Stimulated activated naive CD4-positive, alpha-beta T cell (primary cell): ENCODE results near the gene ZNF544.
"Not testable (repeated sequence)": the region's sequence is repeated elsewhere in the genome, so short reads cannot be mapped to it uniquely, and the experiment has no call there.

ENCODE experiments used
- DNase-seq, 6 experiments: peaks; one replicate each; lab custom pipeline; 2025; lab: John Stamatoyannopoulos, UW

Gene ZNF544

DNA sequence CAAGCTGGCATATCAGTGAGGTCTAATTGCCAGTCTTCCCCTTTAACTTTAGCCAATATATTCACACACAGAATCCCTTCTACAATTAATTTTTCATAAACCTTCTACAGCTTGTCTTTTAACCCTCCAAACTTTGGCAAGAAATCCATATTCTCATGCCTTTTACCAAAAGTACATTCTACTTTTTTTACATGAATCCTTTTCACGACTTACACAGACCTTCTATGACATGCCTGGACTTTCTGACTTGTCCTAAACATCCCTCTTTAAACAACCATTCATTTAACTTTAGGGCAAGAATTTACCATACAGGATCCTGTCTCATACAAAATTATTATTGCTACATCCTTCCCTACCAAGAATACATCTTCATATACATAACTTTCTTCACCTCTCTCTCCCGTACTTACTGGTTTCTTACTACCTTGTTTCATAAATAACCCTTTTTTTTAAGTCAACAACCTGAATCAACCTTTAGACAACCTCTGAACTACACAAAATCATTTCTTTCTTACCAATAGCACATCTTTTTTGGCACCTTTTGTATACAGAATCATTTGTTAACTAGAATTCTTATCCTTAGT is 23.5 kb downstream of the ZNF544 start:
- DNase-seq: no peak

DNA sequence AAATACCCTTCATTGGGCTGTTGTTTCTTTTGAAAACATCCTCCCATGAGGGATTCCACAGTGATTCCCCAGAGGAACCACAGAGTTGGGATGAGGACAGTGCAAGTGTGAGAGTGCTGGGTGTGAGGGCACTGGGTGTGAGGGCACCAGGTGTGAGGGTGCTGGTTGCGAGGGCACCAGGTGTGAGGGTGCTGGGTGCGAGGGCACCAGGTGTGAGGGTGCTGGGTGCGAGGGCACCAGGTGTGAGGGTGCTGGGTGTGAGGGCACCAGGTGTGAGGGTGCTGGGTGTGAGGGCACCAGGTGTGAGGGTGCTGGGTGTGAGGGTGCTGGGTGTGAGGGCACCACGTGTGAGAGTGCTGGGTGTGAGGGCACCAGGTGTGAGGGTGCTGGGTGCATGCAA is 29.5 kb downstream of the ZNF544 start:
- DNase-seq: not testable (repeated sequence)

DNA sequence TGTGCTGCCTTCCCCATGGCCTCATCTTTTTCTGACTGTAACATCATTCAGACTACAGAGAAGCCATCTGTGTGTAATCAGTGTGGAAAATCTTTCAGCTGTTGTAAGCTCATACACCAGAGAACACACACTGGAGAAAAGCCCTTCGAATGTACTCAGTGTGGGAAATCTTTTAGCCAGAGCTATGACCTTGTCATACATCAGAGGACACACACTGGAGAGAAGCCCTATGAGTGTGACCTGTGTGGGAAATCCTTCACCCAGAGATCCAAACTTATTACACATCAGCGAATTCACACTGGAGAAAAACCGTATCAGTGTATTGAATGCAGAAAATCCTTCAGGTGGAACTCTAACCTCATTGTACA is 32.9 kb downstream of the ZNF544 start:
- DNase-seq: no peak

DNA sequence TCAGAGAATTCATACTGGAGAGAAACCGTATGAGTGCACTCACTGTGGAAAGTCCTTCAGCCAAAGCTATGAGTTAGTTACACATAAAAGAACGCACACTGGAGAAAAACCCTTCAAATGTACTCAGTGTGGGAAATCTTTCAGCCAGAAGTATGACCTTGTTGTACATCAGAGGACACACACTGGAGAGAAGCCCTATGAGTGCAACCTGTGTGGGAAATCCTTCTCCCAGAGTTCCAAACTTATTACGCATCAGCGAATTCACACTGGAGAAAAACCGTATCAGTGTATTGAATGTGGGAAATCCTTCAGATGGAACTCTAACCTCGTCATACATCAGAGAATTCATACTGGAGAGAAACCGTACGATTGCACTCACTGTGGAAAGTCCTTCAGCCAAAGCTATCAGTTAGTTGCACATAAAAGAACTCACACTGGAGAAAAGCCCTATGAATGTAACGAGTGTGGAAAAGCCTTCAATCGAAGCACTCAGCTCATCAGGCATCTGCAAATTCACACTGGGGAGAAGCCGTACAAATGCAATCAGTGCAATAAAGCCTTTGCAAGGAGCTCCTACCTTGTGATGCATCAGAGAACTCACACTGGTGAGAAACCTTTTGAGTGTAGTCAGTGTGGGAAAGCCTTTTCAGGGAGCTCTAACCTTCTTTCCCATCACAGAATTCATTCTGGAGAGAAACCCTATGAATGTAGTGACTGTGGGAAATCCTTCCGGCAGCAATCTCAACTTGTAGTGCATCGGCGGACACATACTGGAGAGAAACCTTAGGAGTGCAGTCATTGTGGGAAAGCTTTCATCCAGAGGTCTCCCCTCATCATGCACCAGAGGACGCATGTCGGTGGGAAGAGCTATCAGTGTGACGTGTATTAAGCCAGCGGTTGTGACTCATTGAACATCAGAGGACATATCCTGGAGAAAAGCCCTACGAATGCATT is 33.5 kb downstream of the ZNF544 start:
- DNase-seq: peak in 1 of 6 experiments; percentile 2

DNA sequence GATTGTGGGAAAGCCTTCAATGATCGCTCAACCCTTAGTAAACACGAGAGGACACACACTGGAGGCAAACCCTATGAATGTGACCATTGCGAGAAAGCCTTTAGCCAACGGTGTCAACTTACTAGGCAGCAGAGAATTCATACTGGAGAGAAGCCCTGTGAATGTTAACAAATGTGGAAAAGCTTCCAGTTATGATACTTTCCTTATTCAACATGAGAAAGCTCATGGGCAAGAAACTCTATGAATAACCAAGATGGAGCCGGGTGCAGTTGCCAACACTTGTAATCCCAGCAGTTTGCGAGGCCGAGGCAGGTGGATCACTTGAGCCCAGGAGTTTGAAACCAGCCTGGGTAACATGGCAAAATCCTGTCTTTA is 34.2 kb downstream of the ZNF544 start:
- no peak for DNase-seq

DNA sequence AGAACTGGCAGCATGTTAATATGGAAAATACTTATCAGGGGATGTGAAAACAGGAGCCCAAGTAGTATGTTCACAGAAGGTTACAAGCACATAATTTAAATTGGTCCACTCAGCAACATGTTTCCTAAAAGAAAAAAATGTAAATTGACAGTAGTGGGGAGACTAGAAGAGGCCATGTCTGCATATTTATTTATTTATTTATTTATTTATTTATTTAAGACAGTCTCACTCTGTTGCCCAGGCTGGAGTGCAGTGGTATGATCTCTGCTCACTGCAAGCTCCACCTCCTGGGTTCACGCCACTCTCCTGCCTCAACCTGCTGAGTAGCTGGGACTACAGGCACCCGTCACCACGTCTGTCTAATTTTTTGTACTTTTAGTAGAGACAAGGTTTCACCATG is 36.4 kb downstream of the ZNF544 start:
- DNase-seq: no peak

DNA sequence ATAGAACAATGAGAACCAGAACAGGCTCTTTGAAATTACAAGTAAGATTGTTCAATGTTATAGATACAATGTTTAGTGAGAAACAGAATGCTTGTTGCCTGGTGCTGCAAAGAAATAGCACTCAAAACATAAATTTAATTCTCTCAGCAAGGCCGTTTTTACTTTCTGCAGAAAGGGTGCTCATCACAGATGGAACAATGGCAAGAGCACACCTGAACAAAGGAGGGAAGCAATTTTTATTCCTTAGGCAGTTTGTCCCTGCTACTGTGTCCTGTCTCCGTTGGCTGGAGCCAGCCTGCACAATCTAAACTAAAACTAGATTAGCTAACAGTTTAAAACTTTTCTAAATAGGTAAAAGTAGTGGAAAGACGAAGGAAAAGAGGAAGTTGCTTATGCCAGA is 39.6 kb downstream of the ZNF544 start:
- no peak for DNase-seq

DNA sequence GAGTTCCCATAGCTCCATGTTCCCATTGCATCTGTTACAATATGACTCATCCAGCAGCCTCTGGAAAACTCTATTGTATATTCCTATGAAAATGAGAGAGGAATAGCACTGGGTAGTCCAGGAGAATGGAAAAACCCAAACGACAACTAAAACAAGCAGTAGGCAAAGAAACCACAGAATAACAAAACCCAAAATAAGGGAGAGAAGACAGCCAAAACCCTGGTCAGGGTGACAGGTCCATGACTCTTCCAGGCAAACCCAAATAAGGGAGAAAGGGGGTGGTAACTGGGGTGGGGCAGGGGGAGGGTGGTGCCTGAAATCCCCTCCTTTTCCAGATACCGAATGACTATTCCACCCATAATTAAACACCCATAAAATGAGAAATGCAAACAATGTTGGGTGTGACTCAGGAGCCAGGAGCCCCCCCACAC is 46.1 kb downstream of the ZNF544 start:
- DNase-seq: no peak

DNA sequence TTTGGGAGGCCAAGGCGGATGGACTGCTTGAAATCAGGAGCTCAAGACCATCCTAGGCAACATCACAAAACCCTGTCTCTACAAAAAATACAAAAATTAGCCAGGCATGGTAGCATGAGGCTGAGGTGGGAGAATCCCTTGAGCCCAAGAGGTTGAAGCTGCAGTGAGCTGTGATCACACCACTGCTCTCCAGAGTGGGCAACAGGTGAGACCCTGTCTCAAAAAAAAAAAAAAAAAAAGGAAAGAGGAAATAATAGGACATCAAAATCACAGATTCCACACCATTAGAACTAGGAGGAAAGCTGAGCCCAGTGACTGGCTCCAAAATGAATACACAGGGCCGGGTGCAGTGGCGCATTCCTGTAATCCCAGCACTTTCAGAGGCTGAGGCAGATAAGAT is 46.9 kb downstream of the ZNF544 start:
- DNase-seq: no peak

DNA sequence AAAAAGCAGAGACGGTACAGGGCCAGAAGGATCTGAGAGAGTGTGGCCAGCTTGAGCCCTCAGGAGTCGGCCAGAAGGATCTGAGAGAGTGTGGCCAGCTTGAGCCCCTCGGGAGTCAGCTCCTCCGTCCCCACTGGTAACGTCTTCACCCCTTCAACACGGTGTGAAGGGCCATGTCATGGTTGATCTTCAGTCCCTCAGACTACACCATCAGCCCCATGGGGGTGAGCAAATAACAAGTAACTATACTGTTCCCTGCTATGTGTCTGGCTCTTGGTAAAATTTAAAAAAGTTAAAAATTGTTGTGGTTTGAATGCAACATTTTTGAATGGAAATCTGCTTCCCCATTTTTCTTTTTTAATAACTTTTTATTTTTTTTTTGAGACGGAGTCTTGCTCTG is 48.5 kb downstream of the ZNF544 start:
- no peak for DNase-seq

DNA sequence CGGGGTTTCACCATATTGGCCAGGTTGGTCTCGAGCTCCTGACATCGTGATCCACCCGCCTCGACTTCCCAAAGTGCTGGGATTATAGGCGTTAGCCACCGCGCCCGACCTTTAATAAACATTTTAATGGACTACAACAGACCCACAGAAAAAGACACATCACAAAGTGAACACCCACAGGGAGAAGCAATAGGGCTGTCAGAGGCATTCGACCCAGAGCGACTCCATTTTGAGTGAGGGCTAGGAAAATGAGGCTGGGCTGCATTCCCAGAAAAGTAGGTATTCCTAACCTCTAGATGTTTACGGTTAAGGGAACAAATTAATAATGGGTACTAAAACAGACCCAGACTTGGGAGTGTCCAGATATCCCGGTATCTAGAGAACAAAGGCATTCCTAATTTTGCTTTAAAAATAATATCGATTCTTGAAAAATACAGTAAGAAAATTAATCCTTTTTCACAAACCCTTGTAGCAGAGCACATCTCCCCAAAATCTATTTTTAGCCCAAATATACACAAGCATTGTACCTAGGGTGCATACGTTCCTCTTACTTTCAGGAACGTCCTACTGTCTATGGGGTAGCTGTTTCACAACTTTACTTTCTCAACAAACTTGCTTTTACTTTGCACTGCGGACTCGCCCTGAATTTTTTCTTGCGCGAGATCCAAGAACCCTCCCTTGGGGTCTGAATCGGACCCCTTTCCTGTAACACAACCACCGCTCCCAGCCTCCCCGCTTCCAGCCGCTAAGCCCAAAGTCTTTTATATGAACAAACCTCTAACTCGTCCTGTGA is 49.2 kb downstream of the ZNF544 start:
- no peak for DNase-seq

DNA sequence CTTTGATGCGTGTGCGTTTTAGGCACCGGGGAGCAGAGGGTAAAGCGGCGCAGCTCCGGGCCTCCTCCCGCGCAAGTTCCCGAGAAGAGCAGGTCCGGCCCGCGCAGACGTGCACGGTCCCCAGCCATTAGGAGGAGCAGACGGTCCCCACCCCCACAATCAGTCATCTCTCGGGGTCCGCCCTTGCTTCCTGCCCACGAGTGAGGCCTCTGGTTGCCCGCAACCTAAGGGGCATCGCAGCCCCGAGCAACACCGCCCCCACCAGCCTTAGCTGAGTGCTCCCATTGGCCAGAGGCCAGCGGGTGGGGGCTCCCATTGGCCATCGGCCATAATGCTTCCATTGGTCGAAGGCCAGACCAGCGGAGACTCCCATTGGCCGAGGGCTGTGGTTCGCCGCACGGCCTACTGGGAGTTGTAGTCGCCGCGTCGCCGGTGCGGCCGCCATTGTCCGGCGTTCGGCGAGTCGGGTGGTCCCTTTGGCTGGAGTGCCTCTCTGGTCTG is 49.9 kb downstream of the ZNF544 start, which contains the start of gene ZNF8:
Gene ZNF8, plus strand, starts transcription at position 415 of the 501 bp plus-strand sequence. CDS start 127 bp downstream, outside the sequence.
- DNase-seq: peak; percentile 88 to 96 (median 90)

DNA sequence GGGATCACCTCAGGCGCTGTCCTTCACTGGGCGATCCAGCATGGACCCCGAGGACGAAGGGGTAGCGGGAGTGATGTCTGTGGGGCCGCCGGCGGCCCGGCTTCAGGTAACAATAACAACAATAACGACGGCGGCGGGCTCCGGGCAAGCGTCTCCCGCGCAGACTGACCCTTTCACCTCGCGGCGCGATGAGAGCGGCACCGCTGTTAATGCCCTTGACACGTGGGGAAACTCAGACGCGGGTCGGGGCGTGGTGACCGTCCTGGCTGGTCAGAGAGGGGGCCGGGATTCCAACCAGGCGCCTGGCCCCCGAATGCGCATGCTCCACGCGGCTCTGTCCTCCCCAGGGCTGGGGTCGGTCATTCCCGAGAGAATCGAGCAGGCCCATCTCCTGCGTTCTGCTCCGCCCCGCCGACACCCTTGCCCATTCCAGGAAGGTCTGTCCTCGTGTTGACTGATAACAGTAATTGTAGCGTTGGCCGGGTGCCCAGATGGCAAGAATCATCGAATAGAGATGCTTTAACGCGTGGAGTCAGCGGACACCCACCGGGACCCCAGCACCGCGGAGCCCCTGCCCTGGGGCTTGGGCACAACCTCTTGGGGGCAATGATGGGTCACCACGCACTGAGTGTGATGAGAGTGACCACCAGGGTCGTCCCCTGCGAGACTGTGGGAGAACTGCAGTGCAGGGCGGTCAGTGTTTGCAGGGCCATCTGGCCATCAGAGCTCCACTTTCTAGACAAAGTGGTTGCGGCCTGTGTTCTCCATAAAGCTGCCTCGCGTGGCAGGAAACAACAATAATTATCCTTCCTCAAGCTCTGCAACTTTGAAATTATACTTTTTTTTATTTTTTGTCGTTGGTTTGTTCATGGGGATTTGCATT is 50.6 kb downstream of the ZNF544 start:
- DNase-seq: peak in 5 of 6 experiments; percentile 16 to 53 (median 28)

DNA sequence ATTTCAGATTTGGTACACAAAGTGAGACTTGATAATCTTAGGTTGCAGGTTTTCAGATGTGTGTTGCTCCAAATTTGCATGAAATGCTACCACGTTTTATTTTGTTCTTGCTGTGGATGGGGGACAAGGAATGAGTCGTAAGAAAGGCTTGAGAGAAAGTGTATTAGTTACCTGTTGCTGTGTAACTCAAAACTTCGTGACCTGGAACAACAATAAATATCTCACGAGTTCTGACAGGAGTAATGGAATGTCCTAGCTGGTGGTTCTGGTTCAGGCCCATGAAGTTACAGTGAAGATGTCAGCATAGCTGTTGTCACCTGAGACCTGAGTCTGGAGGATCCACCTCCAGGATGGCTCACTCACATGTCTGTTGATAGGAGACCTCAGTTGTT is 51.2 kb downstream of the ZNF544 start:
- DNase-seq: no peak

DNA sequence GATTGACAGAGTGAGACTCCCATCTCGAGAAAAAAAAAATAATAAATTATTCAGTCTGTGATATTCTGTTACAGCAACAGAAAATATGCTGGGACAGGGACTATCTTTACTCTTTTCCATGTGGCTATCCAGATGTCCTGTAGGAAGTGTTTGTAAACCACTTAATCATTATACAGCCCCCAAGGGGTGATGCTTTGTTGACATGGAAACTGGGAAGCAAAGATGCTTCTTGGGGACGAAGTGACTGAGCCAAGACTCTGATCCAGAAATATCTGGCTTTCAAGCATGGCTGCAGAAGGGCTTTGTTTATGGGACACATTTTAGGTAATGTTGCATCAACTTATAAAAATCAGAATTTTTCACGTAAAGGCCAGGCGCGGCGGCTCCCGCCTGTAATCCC is 55.5 kb downstream of the ZNF544 start:
- no peak for DNase-seq

DNA sequence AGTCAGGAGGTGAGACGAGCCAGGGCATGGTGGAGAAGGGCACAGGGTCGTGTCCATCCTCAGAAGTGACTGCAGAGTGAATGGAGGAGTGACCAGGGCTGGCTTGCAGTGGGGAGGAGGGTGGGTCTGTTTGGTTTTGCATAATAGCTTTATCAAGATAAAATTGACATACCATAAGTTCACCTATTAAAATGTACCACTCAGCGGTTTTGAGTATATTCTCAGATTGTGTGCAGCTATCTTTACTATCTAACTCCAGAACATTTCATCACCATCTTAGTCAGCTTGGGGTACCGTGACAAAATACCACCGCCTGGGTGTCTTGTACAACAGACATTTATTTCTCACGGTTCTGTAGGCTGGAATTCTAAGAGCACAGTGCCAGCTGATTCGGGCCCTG is 63.2 kb downstream of the ZNF544 start:
- no peak for DNase-seq

DNA sequence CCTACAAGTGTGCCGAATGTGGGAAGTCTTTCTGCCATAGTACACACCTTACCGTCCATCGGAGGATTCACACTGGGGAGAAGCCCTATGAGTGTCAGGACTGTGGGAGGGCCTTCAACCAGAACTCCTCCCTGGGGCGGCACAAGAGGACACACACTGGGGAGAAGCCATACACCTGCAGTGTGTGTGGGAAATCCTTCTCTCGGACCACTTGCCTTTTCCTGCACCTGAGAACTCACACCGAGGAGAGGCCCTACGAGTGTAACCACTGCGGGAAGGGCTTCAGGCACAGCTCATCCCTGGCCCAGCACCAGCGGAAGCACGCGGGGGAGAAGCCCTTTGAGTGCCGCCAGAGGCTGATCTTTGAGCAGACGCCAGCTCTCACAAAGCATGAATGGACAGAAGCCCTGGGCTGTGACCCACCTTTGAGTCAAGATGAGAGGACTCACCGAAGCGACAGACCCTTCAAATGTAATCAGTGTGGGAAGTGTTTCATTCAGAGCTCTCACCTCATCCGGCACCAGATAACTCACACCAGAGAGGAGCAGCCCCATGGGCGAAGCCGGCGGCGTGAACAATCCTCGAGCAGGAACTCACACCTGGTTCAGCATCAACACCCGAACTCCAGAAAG is 66.1 kb downstream of the ZNF544 start:
- DNase-seq: no peak

DNA sequence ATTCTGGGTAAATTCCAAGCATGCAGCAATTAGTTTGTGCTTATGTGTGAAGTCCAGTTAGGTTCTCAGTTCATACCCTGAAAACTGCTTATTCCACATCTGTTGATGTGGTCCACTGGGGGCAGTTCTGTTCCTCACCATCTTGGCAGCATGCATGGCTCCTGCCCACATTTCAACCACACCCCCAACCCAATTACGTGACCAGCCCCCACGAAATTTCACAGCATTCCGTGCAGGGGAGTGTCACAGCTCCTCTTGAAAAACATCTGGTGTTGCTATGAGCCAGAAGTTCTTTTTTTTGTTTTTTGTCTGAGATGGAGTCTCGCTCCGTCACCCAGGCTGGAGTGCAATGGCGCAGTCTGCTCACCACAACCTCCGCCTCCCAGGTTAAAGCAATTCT is 67.4 kb downstream of the ZNF544 start:
- DNase-seq: no peak

DNA sequence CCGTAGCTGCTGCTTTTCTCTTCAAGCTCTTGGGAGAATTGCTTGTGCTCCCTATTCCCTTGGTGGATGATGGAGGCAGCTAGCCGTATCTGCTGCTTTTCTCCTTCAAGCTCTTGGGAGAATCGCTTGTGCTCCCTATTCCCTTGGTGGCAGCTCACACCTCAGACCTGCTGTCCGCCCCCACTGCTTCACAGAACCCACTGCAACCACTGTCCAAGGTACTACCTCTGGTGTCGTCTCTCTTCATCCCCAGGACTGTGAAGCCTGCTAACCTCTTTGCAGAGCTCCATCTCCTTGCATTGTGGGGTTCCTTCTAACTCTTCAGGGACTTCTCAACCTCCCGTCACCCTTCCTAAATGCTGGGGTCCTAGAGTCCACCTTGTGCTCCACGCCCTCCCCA is 71.9 kb downstream of the ZNF544 start:
- DNase-seq: no peak

DNA sequence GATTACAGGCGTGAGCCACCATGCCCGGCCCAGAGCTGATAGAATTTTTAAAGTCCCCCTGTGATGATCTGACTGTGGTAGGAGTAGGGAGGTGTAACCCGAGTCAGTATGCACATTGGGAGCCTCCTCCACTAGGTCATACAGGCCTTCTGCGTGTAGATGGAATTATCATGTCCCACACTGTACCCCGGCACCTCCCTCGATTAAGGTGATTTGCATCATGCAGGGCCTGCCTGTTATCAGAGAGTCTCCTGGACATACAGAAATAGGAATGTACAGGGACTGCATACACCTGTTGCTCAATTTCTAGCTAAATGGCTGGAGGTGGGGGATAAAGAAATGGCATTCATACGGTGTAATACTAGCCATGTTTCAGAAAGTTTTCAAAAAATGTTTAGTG is 75.5 kb downstream of the ZNF544 start:
- DNase-seq: no peak

DNA sequence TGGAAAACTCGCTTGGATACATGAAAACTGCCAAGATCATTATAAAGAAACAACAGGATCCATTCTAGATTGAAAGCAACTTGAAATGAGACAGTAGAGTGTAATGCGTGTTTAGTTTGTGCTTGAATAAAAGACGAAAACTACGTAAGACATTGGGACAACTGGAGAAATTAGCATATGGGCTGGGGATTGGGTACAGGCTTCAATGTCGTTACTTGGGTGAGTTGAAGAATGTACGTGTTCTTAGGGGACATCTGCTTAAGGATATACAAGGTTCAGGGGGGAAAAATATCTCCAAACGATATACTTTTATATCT is 76.0 kb downstream of the ZNF544 start:
- DNase-seq: no peak
